Neural cell (in vitro differentiated cells): Measurements from ENCODE around the gene MUC6.

Experiments used
- SMC3 ChIP-seq: fragments of 450-650 bp; conservative IDR thresholded peaks from 2 replicates; pipeline ENCODE4 v1.6.1; 2014; ENCODE audit warnings: antibody characterized with exemption, mild to moderate bottlenecking, moderate library complexity; ENCODE audit not compliant: poor library complexity
- TF ChIP-seq, protein P1 (sequence below): fragments of 450-650 bp; IDR thresholded peaks from 2 replicates; pipeline ENCODE4 v1.5.1; 2014; ENCODE audit warnings: antibody characterized with exemption, mild to moderate bottlenecking, moderate library complexity; ENCODE audit not compliant: poor library complexity, severe bottlenecking
- TF ChIP-seq, protein P2 (sequence below): IDR thresholded peaks from 2 replicates; pipeline ENCODE4 v1.6.1; 2012; ENCODE audit warnings: borderline replicate concordance

DNA sequence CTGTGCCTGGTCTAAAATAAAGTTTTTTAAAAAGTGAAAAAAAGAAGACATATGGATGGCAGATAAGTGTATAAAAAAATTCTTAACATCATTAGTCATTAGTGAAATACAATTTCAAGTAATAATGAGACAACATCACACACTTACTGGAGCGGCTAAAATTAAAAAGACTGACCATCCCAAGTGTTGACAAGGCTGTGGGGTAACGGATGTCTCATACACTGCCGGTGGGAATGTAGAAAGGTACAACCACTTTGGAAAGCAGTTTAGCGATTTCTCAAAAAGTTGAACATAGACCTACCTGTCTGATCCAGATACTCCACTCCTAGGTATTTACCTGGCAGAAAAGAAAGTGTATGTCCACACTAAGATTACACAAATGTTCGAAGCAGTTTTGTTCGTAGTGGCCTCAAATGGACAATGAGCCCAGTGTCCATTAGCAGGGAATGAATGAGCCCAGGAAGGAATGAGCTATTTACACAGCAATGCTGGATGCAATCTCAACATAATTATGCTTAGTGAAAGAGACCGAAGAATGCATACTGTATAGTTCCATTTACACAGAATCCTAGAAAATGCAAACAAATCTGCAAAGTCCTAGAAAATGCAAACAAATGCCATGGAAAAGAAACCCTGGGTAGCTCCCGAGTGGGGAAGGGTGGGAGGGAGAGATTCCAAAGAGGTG, 31.4 kb upstream of the MUC6 start:
- TF ChIP-seq, protein P1, sequence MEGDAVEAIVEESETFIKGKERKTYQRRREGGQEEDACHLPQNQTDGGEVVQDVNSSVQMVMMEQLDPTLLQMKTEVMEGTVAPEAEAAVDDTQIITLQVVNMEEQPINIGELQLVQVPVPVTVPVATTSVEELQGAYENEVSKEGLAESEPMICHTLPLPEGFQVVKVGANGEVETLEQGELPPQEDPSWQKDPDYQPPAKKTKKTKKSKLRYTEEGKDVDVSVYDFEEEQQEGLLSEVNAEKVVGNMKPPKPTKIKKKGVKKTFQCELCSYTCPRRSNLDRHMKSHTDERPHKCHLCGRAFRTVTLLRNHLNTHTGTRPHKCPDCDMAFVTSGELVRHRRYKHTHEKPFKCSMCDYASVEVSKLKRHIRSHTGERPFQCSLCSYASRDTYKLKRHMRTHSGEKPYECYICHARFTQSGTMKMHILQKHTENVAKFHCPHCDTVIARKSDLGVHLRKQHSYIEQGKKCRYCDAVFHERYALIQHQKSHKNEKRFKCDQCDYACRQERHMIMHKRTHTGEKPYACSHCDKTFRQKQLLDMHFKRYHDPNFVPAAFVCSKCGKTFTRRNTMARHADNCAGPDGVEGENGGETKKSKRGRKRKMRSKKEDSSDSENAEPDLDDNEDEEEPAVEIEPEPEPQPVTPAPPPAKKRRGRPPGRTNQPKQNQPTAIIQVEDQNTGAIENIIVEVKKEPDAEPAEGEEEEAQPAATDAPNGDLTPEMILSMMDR: no peak
- no peak for TF ChIP-seq SMC3
- TF ChIP-seq, protein P2, sequence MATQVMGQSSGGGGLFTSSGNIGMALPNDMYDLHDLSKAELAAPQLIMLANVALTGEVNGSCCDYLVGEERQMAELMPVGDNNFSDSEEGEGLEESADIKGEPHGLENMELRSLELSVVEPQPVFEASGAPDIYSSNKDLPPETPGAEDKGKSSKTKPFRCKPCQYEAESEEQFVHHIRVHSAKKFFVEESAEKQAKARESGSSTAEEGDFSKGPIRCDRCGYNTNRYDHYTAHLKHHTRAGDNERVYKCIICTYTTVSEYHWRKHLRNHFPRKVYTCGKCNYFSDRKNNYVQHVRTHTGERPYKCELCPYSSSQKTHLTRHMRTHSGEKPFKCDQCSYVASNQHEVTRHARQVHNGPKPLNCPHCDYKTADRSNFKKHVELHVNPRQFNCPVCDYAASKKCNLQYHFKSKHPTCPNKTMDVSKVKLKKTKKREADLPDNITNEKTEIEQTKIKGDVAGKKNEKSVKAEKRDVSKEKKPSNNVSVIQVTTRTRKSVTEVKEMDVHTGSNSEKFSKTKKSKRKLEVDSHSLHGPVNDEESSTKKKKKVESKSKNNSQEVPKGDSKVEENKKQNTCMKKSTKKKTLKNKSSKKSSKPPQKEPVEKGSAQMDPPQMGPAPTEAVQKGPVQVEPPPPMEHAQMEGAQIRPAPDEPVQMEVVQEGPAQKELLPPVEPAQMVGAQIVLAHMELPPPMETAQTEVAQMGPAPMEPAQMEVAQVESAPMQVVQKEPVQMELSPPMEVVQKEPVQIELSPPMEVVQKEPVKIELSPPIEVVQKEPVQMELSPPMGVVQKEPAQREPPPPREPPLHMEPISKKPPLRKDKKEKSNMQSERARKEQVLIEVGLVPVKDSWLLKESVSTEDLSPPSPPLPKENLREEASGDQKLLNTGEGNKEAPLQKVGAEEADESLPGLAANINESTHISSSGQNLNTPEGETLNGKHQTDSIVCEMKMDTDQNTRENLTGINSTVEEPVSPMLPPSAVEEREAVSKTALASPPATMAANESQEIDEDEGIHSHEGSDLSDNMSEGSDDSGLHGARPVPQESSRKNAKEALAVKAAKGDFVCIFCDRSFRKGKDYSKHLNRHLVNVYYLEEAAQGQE: no peak
